Measurements from ENCODE around the gene GAS2L3. TPM values are rescaled to one million over a fixed set of nuclear protein-coding genes. Genes with fewer than 3 reads are reported as not detected.

Gene GAS2L3
- polyA plus RNA-seq, 4 donors, result 15.9 to 24.3 (median 20.1) TPM

DNA sequence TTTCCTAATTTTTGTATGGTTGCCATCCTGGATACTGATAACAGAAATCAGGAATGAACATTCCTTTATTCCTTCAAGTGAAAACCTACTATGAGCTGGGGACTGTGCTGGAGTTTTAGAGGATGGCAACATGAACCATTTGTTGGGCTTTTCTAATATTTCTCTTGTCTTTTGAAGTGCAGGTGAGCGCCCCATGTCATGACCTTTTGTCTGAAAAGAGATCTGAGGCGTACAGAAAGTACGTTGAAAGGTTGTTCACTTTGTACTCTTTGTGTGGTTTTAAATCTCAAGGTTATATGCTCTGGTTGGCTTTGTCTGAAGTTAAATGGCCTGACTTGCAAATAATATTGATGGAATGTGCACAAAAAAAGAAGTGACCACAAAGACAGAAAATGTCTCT lies 79.0 kb downstream of the GAS2L3 start:
- DNase-seq (ENCODE audit: low read depth in 4 of 4, low spot score in 2 of 4), result no peak

DNA sequence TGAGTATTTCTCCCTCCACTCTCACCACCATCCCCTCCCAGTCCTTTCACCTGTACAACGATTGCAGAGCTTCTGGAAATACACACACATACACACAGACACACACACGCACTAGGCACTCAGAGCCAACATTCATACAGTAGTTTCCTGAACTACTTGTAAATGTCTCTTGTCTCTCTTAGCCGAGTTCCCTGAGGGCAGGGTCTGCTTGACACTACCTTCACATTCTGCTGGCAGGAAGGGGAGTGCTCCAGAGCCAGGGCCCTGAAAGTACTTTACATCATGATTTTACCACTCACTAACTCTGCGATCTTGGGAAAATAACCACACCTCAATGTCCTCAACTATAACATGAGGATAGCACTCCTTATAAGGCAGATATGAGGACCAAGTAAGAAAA lies 82.7 kb downstream of the GAS2L3 start:
- no peak for DNase-seq (ENCODE audit: low read depth in 4 of 4, low spot score in 2 of 4)

DNA sequence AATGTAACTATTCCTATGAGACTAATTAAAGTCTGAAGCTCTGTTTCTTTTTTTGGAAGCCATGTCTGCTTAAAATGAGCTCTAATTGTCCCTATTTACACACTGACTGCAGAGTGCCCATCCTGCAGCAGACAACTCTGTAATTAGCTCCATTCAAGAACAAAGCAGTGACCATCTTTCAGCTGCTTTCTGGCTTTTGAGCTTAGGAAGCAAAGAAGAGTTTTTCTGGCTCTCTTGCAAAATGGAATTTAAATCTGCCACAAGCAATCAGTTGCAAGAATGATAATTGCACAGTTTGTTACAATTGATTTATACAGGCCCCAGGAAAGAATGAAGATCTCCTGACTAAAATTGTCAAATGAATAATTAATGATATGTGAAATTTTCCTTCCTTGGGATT lies 83.4 kb downstream of the GAS2L3 start:
- DNase-seq (ENCODE audit: low read depth in 4 of 4, low spot score in 2 of 4), result no peak

DNA sequence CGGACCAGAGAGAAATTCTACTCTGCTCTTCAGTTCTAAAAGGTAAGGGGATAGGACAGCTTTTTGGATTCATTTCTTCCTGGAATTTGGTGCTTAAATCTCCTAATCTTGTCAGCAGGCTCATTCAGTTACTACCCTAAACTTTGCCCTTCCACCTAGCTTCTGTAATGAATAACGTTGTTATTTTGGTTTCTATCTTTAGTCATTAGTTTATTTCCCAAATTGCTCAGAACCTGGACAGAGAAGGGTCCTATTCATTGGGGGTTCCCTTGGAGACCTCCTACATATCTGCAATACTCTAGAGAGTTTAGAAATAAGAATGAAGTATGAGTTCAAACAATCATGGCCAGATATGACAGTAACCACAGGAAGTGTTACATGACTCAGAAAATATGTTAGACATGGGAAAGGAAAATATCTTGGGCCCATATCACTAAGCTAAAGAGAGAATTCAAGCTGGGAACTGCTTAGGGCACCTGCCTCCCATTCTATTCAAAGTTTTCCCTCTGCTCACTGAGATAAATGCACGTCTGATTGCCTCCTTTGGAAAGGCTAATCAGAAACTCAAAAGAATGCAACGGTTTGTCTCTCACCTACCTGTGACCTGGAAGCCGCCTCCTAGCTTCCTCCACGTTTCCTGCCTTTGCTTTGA lies 87.9 kb downstream of the GAS2L3 start:
- no peak for DNase-seq (ENCODE audit: low read depth in 4 of 4, low spot score in 2 of 4)

DNA sequence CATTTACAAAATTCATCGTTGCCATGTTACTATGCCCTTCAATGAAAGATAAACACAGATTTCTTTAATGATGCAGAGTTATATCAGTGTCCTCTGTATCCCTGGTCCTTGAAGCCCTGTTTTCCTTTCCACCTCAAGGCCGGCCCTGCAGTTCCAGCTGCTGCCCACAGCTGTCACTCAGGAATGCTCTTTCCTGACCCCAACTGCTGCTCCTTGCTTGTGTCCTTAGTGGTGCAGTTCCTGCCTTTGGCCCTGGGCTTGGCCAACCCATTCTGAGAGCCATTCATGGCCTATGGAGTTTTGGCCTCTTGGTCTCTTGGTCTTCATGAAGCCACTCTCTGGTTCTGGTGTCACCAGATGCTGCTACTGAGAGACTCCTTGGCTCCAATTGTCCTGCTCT lies 93.1 kb downstream of the GAS2L3 start:
- no peak for DNase-seq (ENCODE audit: low read depth in 4 of 4, low spot score in 2 of 4)

DNA sequence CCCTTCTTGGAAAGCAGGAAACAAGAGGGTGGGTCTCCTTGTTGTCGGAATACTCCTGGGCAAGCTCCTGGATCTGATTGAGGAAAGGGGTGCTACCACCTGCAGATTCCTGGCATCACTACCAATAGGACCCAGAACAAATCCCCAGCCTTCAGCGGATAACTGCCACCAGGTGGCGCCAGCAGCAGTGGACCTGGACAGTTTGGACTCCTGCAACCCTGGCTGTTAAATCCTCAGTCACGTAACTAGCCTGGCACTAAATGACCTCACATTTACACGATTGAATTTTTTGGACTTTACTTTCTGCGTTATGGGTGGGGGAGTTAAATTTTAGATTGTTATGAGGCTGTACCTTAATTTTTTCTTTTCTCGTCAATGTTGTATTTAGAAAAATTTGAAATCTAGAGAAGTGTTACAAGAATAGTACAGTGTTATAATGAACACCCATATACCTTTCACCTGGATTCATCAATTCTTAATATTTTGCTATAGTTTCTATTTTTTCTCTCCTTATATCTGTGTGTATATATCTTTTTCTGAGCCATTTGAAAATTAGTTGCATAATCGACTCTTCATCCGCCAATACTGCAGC lies 95.6 kb downstream of the GAS2L3 start:
- DNase-seq (ENCODE audit: low read depth in 4 of 4, low spot score in 2 of 4), result peak in 3 of 4 donors; percentile 18 to 37 (median 32)

DNA sequence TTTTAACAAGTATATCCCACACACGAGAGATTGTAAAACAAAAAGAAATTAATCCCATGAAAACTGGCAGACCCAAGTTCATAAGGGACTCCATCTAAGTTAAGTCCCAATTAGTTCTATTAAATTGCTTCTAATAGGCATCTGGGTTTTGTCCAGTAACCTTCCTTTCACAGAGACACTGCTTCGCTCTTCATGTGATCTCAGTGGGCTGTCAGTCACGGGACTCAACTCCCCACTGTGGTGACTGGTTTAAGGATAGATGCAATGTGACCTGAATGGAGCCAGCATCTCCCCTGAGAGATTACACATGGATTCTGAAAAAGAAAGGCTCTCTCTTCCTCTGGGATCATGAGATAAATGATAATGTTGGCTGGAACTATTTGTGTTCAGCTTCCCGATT lies 96.4 kb downstream of the GAS2L3 start:
- no peak for DNase-seq (ENCODE audit: low read depth in 4 of 4, low spot score in 2 of 4)

DNA sequence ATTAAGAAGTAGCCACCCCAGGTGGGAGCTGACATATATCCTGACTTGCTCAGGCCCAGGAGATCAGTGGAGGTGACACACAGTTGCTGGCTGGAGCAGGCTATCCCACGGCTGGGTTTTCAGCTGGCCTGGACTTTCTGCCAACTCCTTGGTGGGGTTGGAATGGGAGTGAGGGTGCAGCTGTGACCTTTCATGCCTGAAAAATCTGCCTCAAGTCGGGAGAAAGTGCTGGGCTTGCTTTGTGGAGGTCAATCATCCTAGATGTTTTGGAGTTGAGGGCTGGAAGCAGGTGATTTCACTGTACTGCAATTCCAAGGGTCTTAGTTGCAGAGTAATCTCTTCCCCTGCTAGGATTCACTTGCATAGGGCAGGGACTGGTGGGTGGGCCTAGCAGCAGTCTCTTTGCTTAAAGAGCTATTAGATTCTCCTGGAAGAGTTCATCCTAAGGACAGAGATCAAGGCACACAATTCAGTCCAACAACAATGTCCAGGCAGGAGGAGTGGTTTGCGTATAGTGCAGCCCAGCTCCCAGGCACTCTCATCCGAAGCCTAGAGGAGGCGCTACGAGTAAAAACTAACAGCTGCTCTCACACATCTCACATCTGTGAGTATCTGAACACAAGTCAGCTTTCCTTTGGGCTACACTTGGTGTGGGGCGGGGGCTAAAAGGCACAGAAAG lies 98.1 kb downstream of the GAS2L3 start:
- DNase-seq (ENCODE audit: low read depth in 4 of 4, low spot score in 2 of 4), result no peak

DNA sequence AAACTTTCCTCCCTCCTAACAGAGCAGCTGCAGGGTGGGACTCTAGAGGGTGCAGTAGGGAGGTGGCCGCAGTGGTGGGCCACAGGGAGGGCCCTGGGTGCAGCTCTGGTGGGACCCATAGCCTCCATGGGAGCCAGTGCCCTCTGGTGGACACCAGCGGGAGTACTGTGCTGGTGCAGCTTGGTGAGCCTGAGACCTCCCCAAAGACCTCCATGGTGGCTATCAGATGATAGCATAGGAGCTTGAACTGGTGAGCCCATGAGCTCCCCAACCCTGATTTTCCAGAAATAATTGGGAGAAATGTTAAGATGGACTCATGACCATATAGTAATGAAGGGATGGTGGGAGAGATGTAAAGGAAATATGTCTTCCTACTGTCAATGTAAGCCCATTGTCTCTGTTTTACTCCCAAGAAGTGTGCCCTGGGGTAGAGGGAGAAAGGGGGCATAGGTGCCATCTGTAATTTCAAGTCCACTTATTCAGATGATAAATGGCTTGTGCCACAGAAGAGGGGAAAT lies 98.7 kb downstream of the GAS2L3 start:
- DNase-seq (ENCODE audit: low read depth in 4 of 4, low spot score in 2 of 4), result no peak

DNA sequence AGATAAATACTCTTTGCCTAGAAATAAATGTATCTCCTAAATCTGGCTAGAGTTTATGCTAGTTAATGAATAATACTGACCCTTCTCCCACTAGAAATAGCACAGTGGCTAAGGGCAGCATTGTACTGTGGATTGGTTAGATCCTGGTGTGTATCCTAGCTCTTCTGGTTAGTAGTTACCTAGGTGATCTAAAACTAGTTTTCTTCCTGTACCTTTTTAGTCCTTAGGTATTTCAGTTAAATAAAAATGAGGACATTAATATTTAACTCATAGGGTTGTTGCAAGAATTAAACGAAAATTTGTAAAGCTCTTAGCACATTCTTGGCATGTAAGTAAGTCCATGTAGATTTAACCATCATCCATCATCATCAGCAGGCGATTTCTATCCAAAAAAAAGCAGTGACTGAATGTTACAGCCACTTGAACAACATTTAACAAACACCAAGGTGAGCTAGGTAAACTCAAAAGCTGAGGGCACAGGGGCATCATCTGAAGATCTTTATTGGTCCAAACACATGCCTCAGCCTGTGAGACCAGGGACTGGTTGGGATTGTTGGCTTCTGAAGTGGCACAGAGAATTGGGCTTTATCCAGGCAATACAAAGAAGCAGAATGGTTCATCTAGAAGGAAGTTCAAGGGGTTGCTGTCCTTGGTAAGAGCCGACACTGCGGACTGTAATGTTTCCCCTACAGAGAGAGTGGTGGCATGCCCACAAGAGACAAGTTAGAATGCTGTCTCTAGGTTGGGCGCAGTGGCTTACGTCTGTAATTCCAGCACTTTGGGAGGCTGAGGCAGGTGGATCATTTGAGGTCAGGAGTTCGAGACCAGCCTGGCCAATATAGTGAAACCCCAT lies 100.8 kb downstream of the GAS2L3 start:
- no peak for DNase-seq (ENCODE audit: low read depth in 4 of 4, low spot score in 2 of 4)

Other genes with a start within 250 kb of the GAS2L3 start
- under 1 TPM; 0.22 to 0.41 (median 0.28) TPM for gene SLC17A8, start 216.6 kb upstream of the GAS2L3 start, polyA plus RNA-seq (ENCODE audit: insufficient read length in 4 of 4)
- gene NR1H4, start 99.8 kb upstream of the GAS2L3 start, polyA plus RNA-seq (ENCODE audit: insufficient read length in 4 of 4), result 10 to 100 TPM; 11.2 to 17.3 (median 13.6) TPM
- gene ANO4, start 221.1 kb downstream of the GAS2L3 start, polyA plus RNA-seq (ENCODE audit: insufficient read length in 4 of 4), result 1 to 10 TPM; 1.1 to 2.2 (median 1.6) TPM